ENCODE results near the gene HSD17B7. TPM values are rescaled to one million over a fixed set of nuclear protein-coding genes. Genes with fewer than 3 reads are reported as not detected.

The HSD17B7 gene
- total and polyA plus RNA-seq, 2 donors, result 10.0 to 26.4 TPM

GRCh38 chr1:162855461-162856150 is 65.1 kb downstream of the HSD17B7 start:
- WGBS, result 83% methylated on average over 4 of the region's 4 CpGs
- no peak overlapping the region for H3K27ac ChIP-seq (ENCODE audit: low read depth)
- no peak overlapping the region for H3K4me3 ChIP-seq (ENCODE audit: low read depth, low read length)
- H3K4me1 ChIP-seq (ENCODE audit: insufficient read depth), result no peaks in the 10 kb centered on the region
- H3K36me3 ChIP-seq (ENCODE audit: insufficient read depth), result no peaks in the 10 kb centered on the region
- DNase-seq (ENCODE audit: extremely low spot score), result no peak

GRCh38 chr1:162856260-162856659 is 65.8 kb downstream of the HSD17B7 start:
- Histone ChIP-seq H3K27ac (ENCODE audit: low read depth) (no peak overlapping the region), H3K36me3 (ENCODE audit: insufficient read depth) (no peaks in the 10 kb centered on the region), H3K4me3 (ENCODE audit: low read depth, low read length) (no peak overlapping the region), H3K4me1 (ENCODE audit: insufficient read depth) (no peaks in the 10 kb centered on the region)
- 62% methylated on average over 2 of the region's 2 CpGs for WGBS
- DNase-seq (ENCODE audit: extremely low spot score), result no peak

- Histone ChIP-seq H3K4me3 (ENCODE audit: low read depth, low read length) (no peak overlapping the region), H3K4me1 (ENCODE audit: insufficient read depth) (no peaks in the 10 kb centered on the region), H3K27ac (ENCODE audit: low read depth) (peak overlapping the region; percentile 38), H3K36me3 (ENCODE audit: insufficient read depth) (no peaks in the 10 kb centered on the region)
- no peak for DNase-seq (ENCODE audit: extremely low spot score)
Observed at GRCh38 chr1:162857850-162858249, 67.3 kb downstream of the HSD17B7 start.

GRCh38 chr1:162859191-162859590 is 68.7 kb downstream of the HSD17B7 start:
- 85% methylated on average over 1 of the region's 1 CpG for WGBS
- Histone ChIP-seq H3K4me1 (ENCODE audit: insufficient read depth) (no peaks in the 10 kb centered on the region), H3K4me3 (ENCODE audit: low read depth, low read length) (no peak overlapping the region), H3K27ac (ENCODE audit: low read depth) (no peak overlapping the region), H3K36me3 (ENCODE audit: insufficient read depth) (no peaks in the 10 kb centered on the region)
- DNase-seq (ENCODE audit: extremely low spot score), result no peak

GRCh38 chr1:162861101-162861500 is 70.6 kb downstream of the HSD17B7 start, which contains the start of gene CCDC190:
CCDC190 (minus strand) TSS chr1:162861175; CDS start chr1:162859646, 1,529 bp downstream.
- WGBS, result 29% methylated on average over 4 of the region's 4 CpGs
- H3K27ac ChIP-seq (ENCODE audit: low read depth), result no peak within 1 kb of the TSS
- no peak for DNase-seq (ENCODE audit: extremely low spot score)
- no peaks in the 10 kb centered on the region for H3K36me3 ChIP-seq (ENCODE audit: insufficient read depth)
- H3K4me1 ChIP-seq (ENCODE audit: insufficient read depth), result no peaks in the 10 kb centered on the region
- no peak within 1 kb of the TSS for H3K4me3 ChIP-seq (ENCODE audit: low read depth, low read length)

GRCh38 chr1:162861625-162862024 is 71.1 kb downstream of the HSD17B7 start:
- Histone ChIP-seq H3K27ac (ENCODE audit: low read depth) (no peak overlapping the region), H3K4me3 (ENCODE audit: low read depth, low read length) (no peak overlapping the region), H3K4me1 (ENCODE audit: insufficient read depth) (no peaks in the 10 kb centered on the region), H3K36me3 (ENCODE audit: insufficient read depth) (no peaks in the 10 kb centered on the region)
- no peak for DNase-seq (ENCODE audit: extremely low spot score)
- 25% methylated on average over 5 of the region's 5 CpGs for WGBS

Small RNA genes within 50 kb of the gene (small RNA-seq; reads per million reads assigned to genes)
- gene RN7SL861P, result not detected

Other genes starting within 250 kb of the HSD17B7 start
- 54.8 TPM for gene UAP1, start 229.0 kb upstream of the HSD17B7 start, total RNA-seq
- 78.4 TPM for gene UAP1, start 229.0 kb upstream of the HSD17B7 start, polyA plus RNA-seq
- gene DDR2, start 158.2 kb upstream of the HSD17B7 start, total RNA-seq, result 101 TPM
- gene DDR2, start 158.2 kb upstream of the HSD17B7 start, polyA plus RNA-seq, result 57.9 TPM
- gene CCDC190, start 70.5 kb downstream of the HSD17B7 start, total RNA-seq, result 0.26 TPM
- 0.04 TPM for gene CCDC190, start 70.5 kb downstream of the HSD17B7 start, polyA plus RNA-seq